ENCODE measurements around the gene HNRNPUL1. TPM values are rescaled to one million over a fixed set of nuclear protein-coding genes. Genes with fewer than 3 reads are reported as not detected.
A peak's percentile ranks its signal among the peaks of the same experiment; 100 is the strongest.

Gene HNRNPUL1
- total RNA-seq, 1 donor from 2014 or later = 126 TPM

GRCh38 chr19:41299046-41299754 lies 35.0 kb downstream of the HNRNPUL1 start:
- peaks cover 33% of the 10 kb centered on the region for H4K20me1 ChIP-seq (ENCODE audit: low read depth)
- no peaks in the 10 kb centered on the region for H3K4me1 ChIP-seq
- no peaks in the 10 kb centered on the region for H3K36me3 ChIP-seq
- TF ChIP-seq EZH2 (IDR thresholded peaks at IDR 0.05) = no peak
- TF ChIP-seq EZH2phosphoT487 (IDR thresholded peaks at IDR 0.05) = no peak
- TF ChIP-seq, protein P1, sequence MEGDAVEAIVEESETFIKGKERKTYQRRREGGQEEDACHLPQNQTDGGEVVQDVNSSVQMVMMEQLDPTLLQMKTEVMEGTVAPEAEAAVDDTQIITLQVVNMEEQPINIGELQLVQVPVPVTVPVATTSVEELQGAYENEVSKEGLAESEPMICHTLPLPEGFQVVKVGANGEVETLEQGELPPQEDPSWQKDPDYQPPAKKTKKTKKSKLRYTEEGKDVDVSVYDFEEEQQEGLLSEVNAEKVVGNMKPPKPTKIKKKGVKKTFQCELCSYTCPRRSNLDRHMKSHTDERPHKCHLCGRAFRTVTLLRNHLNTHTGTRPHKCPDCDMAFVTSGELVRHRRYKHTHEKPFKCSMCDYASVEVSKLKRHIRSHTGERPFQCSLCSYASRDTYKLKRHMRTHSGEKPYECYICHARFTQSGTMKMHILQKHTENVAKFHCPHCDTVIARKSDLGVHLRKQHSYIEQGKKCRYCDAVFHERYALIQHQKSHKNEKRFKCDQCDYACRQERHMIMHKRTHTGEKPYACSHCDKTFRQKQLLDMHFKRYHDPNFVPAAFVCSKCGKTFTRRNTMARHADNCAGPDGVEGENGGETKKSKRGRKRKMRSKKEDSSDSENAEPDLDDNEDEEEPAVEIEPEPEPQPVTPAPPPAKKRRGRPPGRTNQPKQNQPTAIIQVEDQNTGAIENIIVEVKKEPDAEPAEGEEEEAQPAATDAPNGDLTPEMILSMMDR (IDR thresholded peaks at IDR 0.05) = no peak
- no peaks in the 10 kb centered on the region for H3K27me3 ChIP-seq
- peaks cover 4% of the 10 kb centered on the region for H3F3A ChIP-seq (ENCODE audit: low read depth)
- H3K4me3 ChIP-seq = no peak overlapping the region
- no peak overlapping the region for H3K9ac ChIP-seq
- no peaks in the 10 kb centered on the region for H3K79me2 ChIP-seq (ENCODE audit: low read depth)
- H2AFZ ChIP-seq (replicated peaks) = no peak overlapping the region
- Mint-ChIP-seq H3K9me3 (no peaks in the 10 kb centered on the region), H3K4me3 (no peak overlapping the region), H3K36me3 (peaks cover 55% of the 10 kb centered on the region), H3K27me3 (ENCODE audit: insufficient read depth, low read depth) (peaks cover 4% of the 10 kb centered on the region), H3K27ac (peak overlapping the region; percentile 53), H3K4me1 (peaks cover 15% of the 10 kb centered on the region)
- no peaks in the 10 kb centered on the region for H3K9me3 ChIP-seq (ENCODE audit: low read depth)
- no peak overlapping the region for H3K4me2 ChIP-seq
- H3K27ac ChIP-seq = no peak overlapping the region
- no peak for DNase-seq (ENCODE audit: low spot score)

GRCh38 chr19:41299755-41300089 lies 35.5 kb downstream of the HNRNPUL1 start:
- TF ChIP-seq, protein P1 (IDR thresholded peaks at IDR 0.05) = no peak
- TF ChIP-seq EZH2phosphoT487 (IDR thresholded peaks at IDR 0.05) = no peak
- no peak for TF ChIP-seq EZH2 (IDR thresholded peaks at IDR 0.05)
- no peaks in the 10 kb centered on the region for H3K79me2 ChIP-seq (ENCODE audit: low read depth)
- Mint-ChIP-seq H3K9me3 (no peaks in the 10 kb centered on the region), H3K4me1 (peaks cover 15% of the 10 kb centered on the region), H3K27me3 (ENCODE audit: insufficient read depth, low read depth) (peaks cover 4% of the 10 kb centered on the region), H3K4me3 (no peak overlapping the region), H3K27ac (peak overlapping the region; percentile 53), H3K36me3 (peaks cover 51% of the 10 kb centered on the region)
- no peak for DNase-seq (ENCODE audit: low spot score)
- no peaks in the 10 kb centered on the region for H3K9me3 ChIP-seq (ENCODE audit: low read depth)
- no peaks in the 10 kb centered on the region for H3K27me3 ChIP-seq
- no peak overlapping the region for H3K4me3 ChIP-seq
- peaks cover 8% of the 10 kb centered on the region for H3F3A ChIP-seq (ENCODE audit: low read depth)
- no peak overlapping the region for H3K27ac ChIP-seq
- peaks cover 31% of the 10 kb centered on the region for H4K20me1 ChIP-seq (ENCODE audit: low read depth)
- H3K9ac ChIP-seq = no peak overlapping the region
- H3K36me3 ChIP-seq = peaks cover 4% of the 10 kb centered on the region
- no peaks in the 10 kb centered on the region for H3K4me1 ChIP-seq
- H3K4me2 ChIP-seq = no peak overlapping the region
- no peak overlapping the region for H2AFZ ChIP-seq (replicated peaks)

DNA sequence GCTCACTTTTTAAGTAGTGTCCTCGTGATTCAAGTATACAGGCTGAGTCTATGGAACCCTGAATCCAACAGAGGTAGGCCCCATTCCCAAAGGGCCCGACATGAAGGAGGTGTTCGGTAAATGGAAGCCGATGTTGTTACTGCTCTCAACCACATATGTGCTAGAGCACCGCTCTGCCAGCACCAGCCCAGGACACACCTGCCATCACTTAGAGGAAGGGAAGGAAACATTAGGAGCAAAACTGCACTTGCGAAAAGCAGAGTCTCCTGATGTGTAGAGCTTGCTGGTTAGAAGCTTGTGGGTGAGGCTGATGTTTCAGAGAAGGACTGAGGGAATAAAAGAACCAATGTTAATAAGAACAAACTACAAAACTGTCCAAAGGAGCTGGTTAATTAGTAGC lies 36.4 kb downstream of the HNRNPUL1 start:
- H3K4me1 Mint-ChIP-seq = peaks cover 15% of the 10 kb centered on the region
- TF ChIP-seq, protein P1 (IDR thresholded peaks at IDR 0.05) = no peak
- no peak for TF ChIP-seq EZH2 (IDR thresholded peaks at IDR 0.05)
- TF ChIP-seq EZH2phosphoT487 (IDR thresholded peaks at IDR 0.05) = no peak
- H3K4me2 ChIP-seq = no peak overlapping the region
- no peak for DNase-seq (ENCODE audit: low spot score)
- no peak overlapping the region for H3K4me3 Mint-ChIP-seq
- H3K27me3 ChIP-seq = no peaks in the 10 kb centered on the region
- H3K9ac ChIP-seq = no peak overlapping the region
- no peaks in the 10 kb centered on the region for H3K9me3 ChIP-seq (ENCODE audit: low read depth)
- peaks cover 46% of the 10 kb centered on the region for H3K36me3 Mint-ChIP-seq
- peaks cover 16% of the 10 kb centered on the region for H3F3A ChIP-seq (ENCODE audit: low read depth)
- no peaks in the 10 kb centered on the region for H3K4me1 ChIP-seq
- H3K4me3 ChIP-seq = no peak overlapping the region
- H3K36me3 ChIP-seq = peaks cover 7% of the 10 kb centered on the region
- no peak overlapping the region for H3K27ac ChIP-seq
- H3K27ac Mint-ChIP-seq = no peak overlapping the region
- H4K20me1 ChIP-seq (ENCODE audit: low read depth) = peaks cover 30% of the 10 kb centered on the region
- no peak overlapping the region for H2AFZ ChIP-seq (replicated peaks)
- peaks cover 4% of the 10 kb centered on the region for H3K27me3 Mint-ChIP-seq (ENCODE audit: insufficient read depth, low read depth)
- no peaks in the 10 kb centered on the region for H3K9me3 Mint-ChIP-seq
- no peaks in the 10 kb centered on the region for H3K79me2 ChIP-seq (ENCODE audit: low read depth)
